OCI-LY3 (cell line): ENCODE data around the gene SAPCD2.

Experiments used
- H2AFZ ChIP-seq: fragments of 200-600, 300-600 bp; shearing (Covaris generic); 2 replicates; pipeline ENCODE4 v1.6.0; 2014; ENCODE audit warnings: antibody characterized with exemption, low read depth, low read length
- H3K27ac ChIP-seq: fragments of 200-600, 300-600 bp; sonication (generic); 2 replicates; pipeline ENCODE4 v1.5.1; 2014; ENCODE audit warnings: mild to moderate bottlenecking, low read length, moderate library complexity, mixed read lengths
- H3K27me3 ChIP-seq: fragments of 200-600, 300-600 bp; sonication (generic); 2 replicates; pipeline ENCODE4 v1.6.1; 2014; ENCODE audit warnings: low read depth, low read length, mixed read lengths
- H3K36me3 ChIP-seq: fragments of 200-600, 300-600 bp; sonication (generic); replicated peaks from 2 replicates; pipeline ENCODE3; 2014; ENCODE audit warnings: low read depth, low read length, mixed read lengths
- H3K4me1 ChIP-seq: fragments of 300-600, 200-600 bp; sonication (generic); 2 replicates; pipeline ENCODE4 v1.6.1; 2014; ENCODE audit warnings: low read length, mixed read lengths
- H3K4me2 ChIP-seq: fragments of 200-600, 300-600 bp; sonication (generic); 2 replicates; pipeline ENCODE4 v1.6.1; 2014; ENCODE audit warnings: low read length, mixed read lengths
- H3K4me3 ChIP-seq: fragments of 300-600, 200-600 bp; sonication (generic); 2 replicates; pipeline ENCODE4 v1.5.1; 2014; ENCODE audit warnings: antibody characterized with exemption, mild to moderate bottlenecking, low read length, moderate library complexity
- H3K79me2 ChIP-seq: fragments of 300-600, 200-600 bp; shearing (Covaris generic); 2 replicates; pipeline ENCODE4 v1.6.1; 2014; ENCODE audit warnings: mild to moderate bottlenecking, low read length, mixed read lengths
- H3K9ac ChIP-seq: fragments of 300-600, 200-600 bp; shearing (Covaris generic); 2 replicates; pipeline ENCODE4 v1.6.0; 2014; ENCODE audit warnings: mild to moderate bottlenecking, low read length, moderate library complexity
- H3K9me3 ChIP-seq: fragments of 200-600, 300-600 bp; shearing (Covaris generic); 2 replicates; pipeline ENCODE4 v1.6.1; 2014; ENCODE audit warnings: low read length, mixed read lengths; ENCODE audit not compliant: insufficient read depth
- H4K20me1 ChIP-seq: fragments of 200-600, 300-600 bp; sonication (generic); 2 replicates; pipeline ENCODE4 v1.6.1; 2016; ENCODE audit warnings: low read length, mixed read lengths; ENCODE audit not compliant: insufficient read depth
- CTCF ChIP-seq: fragments of 200-600, 300-600 bp; sonication (generic); IDR thresholded peaks from 2 replicates; pipeline ENCODE4 v1.5.1; 2014; ENCODE audit warnings: antibody characterized with exemption, low read length, low read depth
- EZH2phosphoT487 ChIP-seq: fragments of 200-600 bp; shearing (Covaris generic); IDR thresholded peaks from 2 replicates; pipeline ENCODE4 v1.6.1; 2018; ENCODE audit warnings: antibody characterized with exemption, mixed run types, low read depth

The SAPCD2 gene

GRCh38 chr9:137018761-137019559 lies 51.4 kb downstream of the SAPCD2 start:
- Histone ChIP-seq H2AFZ (no peak overlapping the region), H3K27me3 (no peaks in the 10 kb centered on the region)

GRCh38 chr9:137017791-137018497 lies 52.4 kb downstream of the SAPCD2 start:
- Histone ChIP-seq H3K4me3 (no peak overlapping the region), H3K36me3 (no peaks in the 10 kb centered on the region), H3K27ac (no peak overlapping the region), H3K27me3 (no peaks in the 10 kb centered on the region), H3K4me2 (no peak overlapping the region), H3K79me2 (no peaks in the 10 kb centered on the region), H2AFZ (no peak overlapping the region), H4K20me1 (no peaks in the 10 kb centered on the region), H3K9me3 (no peaks in the 10 kb centered on the region), H3K4me1 (no peaks in the 10 kb centered on the region), H3K9ac (no peak overlapping the region)
- no peak for TF ChIP-seq CTCF

More at GRCh38 chr9:137018761-137019559, 51.4 kb downstream of the SAPCD2 start:
- Histone ChIP-seq H3K9ac (no peak overlapping the region), H3K79me2 (no peaks in the 10 kb centered on the region), H3K36me3 (no peaks in the 10 kb centered on the region), H3K4me2 (no peak overlapping the region), H3K4me1 (no peaks in the 10 kb centered on the region), H3K27ac (no peak overlapping the region), H3K9me3 (no peaks in the 10 kb centered on the region), H3K4me3 (no peak overlapping the region), H4K20me1 (no peaks in the 10 kb centered on the region)
- no peak for TF ChIP-seq EZH2phosphoT487
- no peak for TF ChIP-seq CTCF

- H4K20me1 ChIP-seq: no peaks in the 10 kb centered on the region
- no peaks in the 10 kb centered on the region for H3K79me2 ChIP-seq
- no peak overlapping the region for H2AFZ ChIP-seq
- no peak overlapping the region for H3K4me3 ChIP-seq
- no peak for TF ChIP-seq CTCF
- no peak for TF ChIP-seq EZH2phosphoT487
- H3K4me2 ChIP-seq: no peak overlapping the region
- no peak overlapping the region for H3K27ac ChIP-seq
- H3K9me3 ChIP-seq: no peaks in the 10 kb centered on the region
- H3K9ac ChIP-seq: no peak overlapping the region
- H3K27me3 ChIP-seq: no peaks in the 10 kb centered on the region
- no peaks in the 10 kb centered on the region for H3K4me1 ChIP-seq
- H3K36me3 ChIP-seq: no peaks in the 10 kb centered on the region
Measured at GRCh38 chr9:137017071-137017470, 53.3 kb downstream of the SAPCD2 start.

- no peak overlapping the region for H3K4me3 ChIP-seq
- H3K27me3 ChIP-seq: no peaks in the 10 kb centered on the region
- TF ChIP-seq EZH2phosphoT487 (no peak), CTCF (no peak)
- H3K36me3 ChIP-seq: no peaks in the 10 kb centered on the region
- H4K20me1 ChIP-seq: no peaks in the 10 kb centered on the region
- no peak overlapping the region for H3K9ac ChIP-seq
- H3K79me2 ChIP-seq: no peaks in the 10 kb centered on the region
- H3K4me2 ChIP-seq: no peak overlapping the region
- H3K27ac ChIP-seq: no peak overlapping the region
- H3K9me3 ChIP-seq: no peaks in the 10 kb centered on the region
- no peaks in the 10 kb centered on the region for H3K4me1 ChIP-seq
- no peak overlapping the region for H2AFZ ChIP-seq
Measured at GRCh38 chr9:137016436-137016835, 53.9 kb downstream of the SAPCD2 start.
